Measurements from ENCODE around the gene STOX2.
"Not testable (repeated sequence)": the region's sequence is repeated elsewhere in the genome, so short reads cannot be mapped to it uniquely, and the experiment has no call there.

The STOX2 gene

DNA sequence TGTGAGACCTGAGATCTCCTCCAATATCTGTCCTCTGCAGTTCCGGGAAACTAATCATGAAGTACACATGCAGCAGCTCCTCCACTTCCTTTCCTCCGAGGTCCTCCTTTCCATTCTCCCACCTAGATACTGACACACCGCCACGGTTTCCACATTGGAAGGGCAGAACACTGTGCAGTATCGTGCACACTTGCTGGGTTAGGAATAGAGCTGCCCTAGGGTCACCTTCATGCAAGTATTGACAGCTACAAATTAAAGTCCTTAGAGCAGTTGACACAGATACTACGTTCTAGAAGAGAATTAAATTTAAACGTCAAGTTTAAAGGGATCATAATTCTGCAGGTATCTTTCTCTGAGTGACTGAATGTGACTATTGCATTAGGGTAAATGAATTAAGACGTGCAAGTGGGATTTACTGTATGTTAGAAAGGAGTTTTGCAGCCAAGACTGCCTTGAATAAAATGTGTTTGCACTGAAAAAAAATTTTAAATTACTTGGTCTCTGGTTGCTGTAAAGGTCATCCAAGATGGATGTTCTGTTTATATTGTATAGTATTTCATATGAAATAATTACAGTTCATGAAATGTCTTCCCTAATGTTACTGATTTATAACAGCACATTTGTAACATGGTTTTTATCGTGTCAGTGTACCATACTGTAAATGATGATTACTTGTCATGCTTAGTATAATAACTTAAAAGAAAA is 117.7 kb downstream of the STOX2 start:
- DNase-seq (ENCODE audit: low spot score): no peak

DNA sequence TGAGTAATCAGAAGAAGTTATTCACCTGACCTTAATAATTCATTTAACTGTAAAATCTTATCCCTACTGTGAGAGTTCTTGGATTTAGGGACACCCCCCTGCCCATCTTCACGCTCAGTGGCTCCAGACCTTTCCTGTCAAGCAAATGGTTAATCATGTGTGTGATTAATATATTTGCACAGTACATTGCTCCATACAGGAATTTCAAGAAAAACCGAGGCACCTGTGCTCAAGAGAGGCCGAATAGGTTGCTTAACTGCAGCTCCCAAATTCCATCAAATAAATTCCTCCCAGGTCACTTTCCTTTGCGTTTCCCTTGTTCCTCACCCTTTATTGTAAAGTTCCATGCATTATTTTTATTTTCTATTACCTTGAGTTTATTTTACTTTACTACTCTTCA is 119.5 kb downstream of the STOX2 start:
- DNase-seq (ENCODE audit: low spot score): no peak

DNA sequence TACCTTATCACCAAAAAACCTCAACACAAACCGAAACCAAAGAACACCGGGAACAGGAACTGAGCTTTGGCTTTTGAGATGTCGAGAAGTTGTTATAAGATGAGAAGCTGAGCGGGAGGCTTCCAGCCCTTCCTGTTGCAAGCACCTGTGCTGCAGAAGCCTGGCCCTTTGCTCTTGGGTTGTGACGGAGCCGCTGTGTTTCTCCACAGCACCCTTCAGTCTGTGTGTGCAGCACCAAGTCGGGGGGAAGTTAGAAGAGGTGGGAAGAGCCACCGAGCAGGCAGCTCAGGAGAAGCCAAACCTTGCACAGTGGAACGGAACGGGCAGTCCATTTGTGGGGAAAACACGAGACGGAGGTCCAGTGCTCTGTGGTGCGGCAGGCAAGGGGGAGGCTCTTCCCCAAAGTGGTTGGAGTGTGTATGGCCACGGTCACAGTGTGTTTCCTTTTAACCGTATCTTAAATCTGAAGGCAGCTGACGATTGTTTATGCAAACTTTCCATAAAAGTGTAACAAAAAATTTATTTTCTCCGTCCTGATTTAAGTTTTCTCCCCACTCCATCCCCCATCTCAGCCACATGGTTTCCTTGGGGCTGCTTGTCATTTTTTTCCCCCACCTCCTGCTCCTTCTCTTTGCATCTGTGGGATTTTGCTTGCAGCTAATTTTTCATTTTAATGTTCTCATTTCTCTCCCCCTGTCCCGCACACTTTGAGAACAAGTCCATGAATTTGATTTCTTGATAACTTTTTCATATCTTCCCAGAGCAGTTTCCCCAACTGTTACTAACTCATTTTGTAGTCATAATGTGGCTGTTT is 123.7 kb downstream of the STOX2 start:
- no peak for DNase-seq (ENCODE audit: low spot score)

- no peak for DNase-seq (ENCODE audit: low spot score)
Measured at GRCh38 chr4:184030036-184030435, 124.9 kb downstream of the STOX2 start.

- DNase-seq (ENCODE audit: low spot score): no peak
Measured at GRCh38 chr4:184030764-184031163, 125.7 kb downstream of the STOX2 start.

DNA sequence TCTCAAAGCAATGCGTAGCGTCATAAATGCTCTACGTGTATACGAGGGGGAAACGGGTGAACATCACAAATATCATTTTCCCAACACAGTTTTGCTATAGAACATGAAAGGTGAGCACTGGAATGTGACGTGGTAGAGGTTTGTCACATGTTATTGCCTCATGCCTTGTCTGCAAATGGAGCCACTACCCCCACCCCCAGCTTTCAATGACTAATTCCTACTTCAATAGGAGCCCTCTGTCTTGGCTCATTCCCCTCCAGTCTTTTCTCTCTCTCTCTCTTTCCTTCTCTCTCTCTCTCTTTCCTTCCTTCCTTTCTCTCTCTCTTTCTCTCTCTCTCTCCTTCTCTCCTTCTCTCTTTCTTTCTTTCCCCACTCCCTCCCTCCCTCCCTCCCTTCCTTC is 127.0 kb downstream of the STOX2 start:
- DNase-seq (ENCODE audit: low spot score): no peak

- no peak for DNase-seq (ENCODE audit: low spot score)
Measured at GRCh38 chr4:184039963-184040383, 134.9 kb downstream of the STOX2 start.

- DNase-seq (ENCODE audit: low spot score): no peak
Measured at GRCh38 chr4:184041156-184041555, 136.0 kb downstream of the STOX2 start.

DNA sequence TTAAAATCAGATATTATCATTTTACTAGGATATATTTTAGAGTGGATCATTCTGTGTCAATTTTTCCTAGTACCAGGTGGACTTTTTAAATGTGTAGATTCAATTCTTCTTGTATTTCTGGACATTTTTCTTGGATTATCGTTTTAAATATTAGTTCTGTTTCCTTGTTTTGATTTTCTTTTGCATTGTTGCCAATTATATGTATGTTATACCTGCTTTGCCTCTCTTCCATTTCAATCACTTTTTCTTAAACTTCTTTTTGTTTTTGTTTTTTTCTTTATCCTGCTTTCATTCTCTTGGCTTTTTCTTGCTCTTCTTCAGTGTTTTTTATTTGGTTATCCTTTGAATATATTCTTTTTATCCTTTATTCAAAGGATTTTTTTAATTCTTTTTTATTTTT is 141.0 kb downstream of the STOX2 start:
- DNase-seq (ENCODE audit: low spot score): no peak

GRCh38 chr4:184051262-184051661 is 146.2 kb downstream of the STOX2 start:
- DNase-seq (ENCODE audit: low spot score): not testable (repeated sequence)

- no peak for DNase-seq (ENCODE audit: low spot score)
Measured at GRCh38 chr4:184052616-184053015, 147.5 kb downstream of the STOX2 start.

DNA sequence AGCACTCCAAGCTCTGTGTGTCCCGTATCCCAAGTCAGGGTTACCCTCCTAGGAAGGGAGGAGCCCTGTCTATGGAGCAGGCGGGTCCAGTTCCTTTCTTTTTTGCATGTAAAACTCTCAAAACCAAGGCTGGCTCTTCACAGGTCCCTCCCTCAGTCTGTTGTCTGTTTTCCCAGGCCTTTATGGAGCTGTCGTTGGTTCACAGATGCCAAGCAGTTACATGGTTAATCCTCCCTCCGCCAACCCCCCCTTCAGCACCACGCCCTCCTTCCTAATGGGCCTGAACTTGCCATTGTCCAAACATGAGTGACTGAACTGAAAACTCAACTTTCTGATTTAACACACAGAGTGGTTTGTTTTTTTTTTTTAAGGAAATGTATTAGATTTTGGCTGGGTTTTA is 148.3 kb downstream of the STOX2 start:
- no peak for DNase-seq (ENCODE audit: low spot score)

- no peak for DNase-seq (ENCODE audit: low spot score)
Measured at GRCh38 chr4:184056877-184057276, 151.8 kb downstream of the STOX2 start.

GRCh38 chr4:184058026-184058425 is 152.9 kb downstream of the STOX2 start:
- no peak for DNase-seq (ENCODE audit: low spot score)

- DNase-seq (ENCODE audit: low spot score): no peak
Measured at GRCh38 chr4:184059099-184059498, 154.0 kb downstream of the STOX2 start.

- no peak for DNase-seq (ENCODE audit: low spot score)
Measured at GRCh38 chr4:184061582-184061981, 156.5 kb downstream of the STOX2 start.

GRCh38 chr4:184062769-184063168 is 157.7 kb downstream of the STOX2 start:
- no peak for DNase-seq (ENCODE audit: low spot score)

DNA sequence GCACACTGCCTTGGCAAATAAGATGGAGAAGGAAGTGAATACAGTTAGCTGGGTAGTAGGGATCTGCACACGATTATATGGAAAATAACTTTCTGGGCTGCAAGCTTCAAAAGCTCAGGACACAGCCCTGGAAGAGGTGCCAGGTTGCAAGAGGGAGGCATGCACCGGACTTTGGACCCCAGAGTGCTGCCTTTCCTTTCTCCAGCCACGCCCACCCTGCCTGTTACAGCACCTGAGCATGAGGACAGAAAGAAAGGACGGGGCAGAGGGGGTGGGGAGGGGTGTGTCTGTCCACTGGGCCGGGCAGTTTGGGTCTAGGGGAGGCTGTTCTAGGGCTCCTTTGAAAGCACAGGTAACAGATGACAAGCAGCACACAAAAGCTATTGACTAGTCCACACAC is 159.8 kb downstream of the STOX2 start:
- no peak for DNase-seq (ENCODE audit: low spot score)

GRCh38 chr4:184066584-184067300 is 161.6 kb downstream of the STOX2 start:
- no peak for DNase-seq (ENCODE audit: low spot score)

- DNase-seq (ENCODE audit: low spot score): no peak
Measured at GRCh38 chr4:184067931-184068554, 162.9 kb downstream of the STOX2 start.
